K562 (cell line): ENCODE results near the gene RCC2. TPM values are rescaled to one million over a fixed set of nuclear protein-coding genes. Genes with fewer than 3 reads are reported as not detected.

Source experiments
- C11orf30 ChIP-seq: fragments of 450-650 bp; IDR thresholded peaks from 2 replicates; pipeline ENCODE4 v1.6.1; 2016; ENCODE audit warnings: low read depth, mild to moderate bottlenecking
- COPS2 ChIP-seq: fragments of 450-650 bp; conservative IDR thresholded peaks from 2 replicates; pipeline ENCODE4 v1.6.1; 2016; ENCODE audit warnings: mild to moderate bottlenecking, moderate library complexity
- ELF1 ChIP-seq: fragments of 200-800 bp; sonication (Bioruptor generic); IDR thresholded peaks from 2 replicates; pipeline ENCODE4 v1.6.1; 2016; ENCODE audit warnings: missing genetic modification characterization, missing compliant biosample characterization
- HEY1 ChIP-seq: fragments of 250-450 bp; sonication (Bioruptor Pico); IDR thresholded peaks from 2 replicates; pipeline ENCODE4 v1.5.0; 2020; ENCODE audit warnings: mild to moderate bottlenecking, moderate library complexity, borderline replicate concordance
- HNRNPLL ChIP-seq: fragments of 200-400 bp; formaldehyde crosslinking; IDR thresholded peaks from 2 replicates; pipeline ENCODE4 v1.6.1; 2017; ENCODE audit warnings: low read length, low read depth, mild to moderate bottlenecking; ENCODE audit not compliant: poor library complexity, severe bottlenecking
- HNRNPUL1 ChIP-seq: fragments of 200-400 bp; formaldehyde crosslinking; IDR thresholded peaks from 2 replicates; pipeline ENCODE4 v1.6.1; 2017; ENCODE audit warnings: low read length
- JUN ChIP-seq, 2 experiments: sonication (generic) in 1 of 2; formaldehyde crosslinking in 1 of 2; IDR thresholded peaks; 2 replicates each; pipeline versions ENCODE4 v1.6.1 to v1.8.0; 2012 to 2022; ENCODE audit warnings: borderline replicate concordance in 2 of 2, mild to moderate bottlenecking in 2 of 2, improper control_type of control experiment in 1 of 2, low read depth in 1 of 2, low read length in 1 of 2, missing genetic modification reagents in 1 of 2
- NCOA1 ChIP-seq: fragments of 450-650 bp; IDR thresholded peaks from 2 replicates; pipeline ENCODE4 v1.6.1; 2016; ENCODE audit warnings: low read depth
- SMAD2 ChIP-seq: fragments of 150-350 bp; IDR thresholded peaks from 2 replicates; pipeline ENCODE4 v1.6.1; 2014; ENCODE audit warnings: low read depth, mild to moderate bottlenecking, low read length
- SNRNP70 ChIP-seq: fragments of 200-400 bp; formaldehyde crosslinking; optimal IDR thresholded peaks from 2 replicates; pipeline ENCODE3; 2017; ENCODE audit warnings: low read depth, low read length
- SRSF7 ChIP-seq: fragments of 200-400 bp; formaldehyde crosslinking; optimal IDR thresholded peaks from 2 replicates; pipeline ENCODE3; 2017; ENCODE audit warnings: mild to moderate bottlenecking, low read depth, low read length
- polyA plus RNA-seq, 8 experiments: library from polyadenylated mRNA; depleted of rRNA in 4 of 8; stranded (reverse) in 5 of 8; unstranded in 3 of 8; fragments of >200 nt; fragmentation: Nextera tagmentation in 2 of 8; fragmentation: Illumina TruSeq in 1 of 8; extraction: Ambion mirVana in 2 of 8; extraction: Trizol in 1 of 8; gene quantifications; 2 replicates each; pipeline versions ENCODE4 v1.2.1 to v1.2.3, GENCODE V29; 2011 to 2014; ENCODE audit warnings: inconsistent platforms in 1 of 8, missing spikeins in 1 of 8
- total RNA-seq, 7 experiments: library from RNA; depleted of rRNA in 6 of 7; stranded (reverse); fragments of >200 nt in 6 of 7; fragmentation: Illumina TruSeq in 2 of 7; extraction: Trizol in 2 of 7; gene quantifications; 2 replicates each; pipeline versions ENCODE4 v1.2.1 to v1.2.3, GENCODE V29; 2011 to 2021; ENCODE audit warnings: low replicate concordance in 1 of 7
- TF ChIP-seq, protein P1 (sequence below): sonication (generic); formaldehyde crosslinking; IDR thresholded peaks from 2 replicates; pipeline ENCODE4 v1.8.0; 2022; ENCODE audit warnings: mild to moderate bottlenecking, missing genetic modification reagents
- TF ChIP-seq, protein P2 (sequence below): fragments of 200-800 bp; sonication (Bioruptor generic); IDR thresholded peaks from 2 replicates; pipeline ENCODE4 v1.6.1; 2016; ENCODE audit warnings: missing genetic modification characterization, missing compliant biosample characterization
- TF ChIP-seq, protein P3 (sequence below): sonication (generic); formaldehyde crosslinking; IDR thresholded peaks from 2 replicates; pipeline ENCODE4 v1.9.0; 2022; ENCODE audit warnings: mild to moderate bottlenecking, missing genetic modification reagents
- TF ChIP-seq, protein P4 (sequence below): fragments of 250-450 bp; sonication (Bioruptor Pico); IDR thresholded peaks from 2 replicates; pipeline ENCODE4 v1.8.0; 2021; ENCODE audit warnings: mild to moderate bottlenecking, moderate library complexity

RCC2 gene
- total and polyA plus RNA-seq, 9 of the 15 experiments (the other 6 are each of a cell fraction or from before 2014, with no cell fraction given), result 31.8 to 292 (median 116) TPM

DNA sequence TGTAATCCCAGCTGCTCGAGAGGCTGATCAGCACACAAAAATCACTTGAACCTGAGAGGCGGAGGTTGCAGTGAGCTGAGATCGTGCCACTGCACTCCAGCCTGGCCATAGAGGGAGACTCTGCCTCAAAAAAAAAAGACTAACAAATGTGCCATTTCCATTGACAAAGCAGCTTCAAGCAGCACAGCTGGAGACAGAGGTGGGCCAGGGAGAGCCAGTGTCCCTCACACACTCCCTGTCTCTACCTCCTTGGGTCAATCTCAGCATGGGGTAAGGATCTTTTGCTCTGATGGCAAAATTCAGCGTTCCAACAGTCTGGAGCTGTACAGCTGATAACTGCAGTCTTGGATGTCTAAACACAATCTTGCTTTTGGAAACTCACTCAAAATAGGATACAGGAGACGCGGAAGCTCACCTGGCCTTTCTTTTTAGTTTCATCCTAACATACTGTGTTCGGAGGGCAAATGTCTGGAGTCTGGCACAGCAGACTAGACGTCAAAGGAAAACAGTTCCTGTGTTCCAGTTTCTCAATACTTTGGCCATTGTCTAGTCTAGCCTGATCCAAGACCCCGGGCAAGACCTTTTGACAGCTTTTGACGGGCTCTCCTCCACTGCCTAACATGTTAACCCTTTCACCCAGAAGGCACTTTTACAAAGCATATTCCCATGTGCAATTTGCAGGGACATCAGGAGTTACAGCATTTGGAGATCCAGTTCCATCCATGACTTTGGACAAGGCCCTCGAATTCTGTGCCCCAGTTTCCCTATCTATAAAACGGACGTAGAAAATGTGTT lies 2.9 kb downstream of the RCC2 start (continued):
- TF ChIP-seq, protein P1, sequence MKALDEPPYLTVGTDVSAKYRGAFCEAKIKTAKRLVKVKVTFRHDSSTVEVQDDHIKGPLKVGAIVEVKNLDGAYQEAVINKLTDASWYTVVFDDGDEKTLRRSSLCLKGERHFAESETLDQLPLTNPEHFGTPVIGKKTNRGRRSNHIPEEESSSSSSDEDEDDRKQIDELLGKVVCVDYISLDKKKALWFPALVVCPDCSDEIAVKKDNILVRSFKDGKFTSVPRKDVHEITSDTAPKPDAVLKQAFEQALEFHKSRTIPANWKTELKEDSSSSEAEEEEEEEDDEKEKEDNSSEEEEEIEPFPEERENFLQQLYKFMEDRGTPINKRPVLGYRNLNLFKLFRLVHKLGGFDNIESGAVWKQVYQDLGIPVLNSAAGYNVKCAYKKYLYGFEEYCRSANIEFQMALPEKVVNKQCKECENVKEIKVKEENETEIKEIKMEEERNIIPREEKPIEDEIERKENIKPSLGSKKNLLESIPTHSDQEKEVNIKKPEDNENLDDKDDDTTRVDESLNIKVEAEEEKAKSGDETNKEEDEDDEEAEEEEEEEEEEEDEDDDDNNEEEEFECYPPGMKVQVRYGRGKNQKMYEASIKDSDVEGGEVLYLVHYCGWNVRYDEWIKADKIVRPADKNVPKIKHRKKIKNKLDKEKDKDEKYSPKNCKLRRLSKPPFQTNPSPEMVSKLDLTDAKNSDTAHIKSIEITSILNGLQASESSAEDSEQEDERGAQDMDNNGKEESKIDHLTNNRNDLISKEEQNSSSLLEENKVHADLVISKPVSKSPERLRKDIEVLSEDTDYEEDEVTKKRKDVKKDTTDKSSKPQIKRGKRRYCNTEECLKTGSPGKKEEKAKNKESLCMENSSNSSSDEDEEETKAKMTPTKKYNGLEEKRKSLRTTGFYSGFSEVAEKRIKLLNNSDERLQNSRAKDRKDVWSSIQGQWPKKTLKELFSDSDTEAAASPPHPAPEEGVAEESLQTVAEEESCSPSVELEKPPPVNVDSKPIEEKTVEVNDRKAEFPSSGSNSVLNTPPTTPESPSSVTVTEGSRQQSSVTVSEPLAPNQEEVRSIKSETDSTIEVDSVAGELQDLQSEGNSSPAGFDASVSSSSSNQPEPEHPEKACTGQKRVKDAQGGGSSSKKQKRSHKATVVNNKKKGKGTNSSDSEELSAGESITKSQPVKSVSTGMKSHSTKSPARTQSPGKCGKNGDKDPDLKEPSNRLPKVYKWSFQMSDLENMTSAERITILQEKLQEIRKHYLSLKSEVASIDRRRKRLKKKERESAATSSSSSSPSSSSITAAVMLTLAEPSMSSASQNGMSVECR (CRISPR knock-in tag), result peak; percentile 41; the same call in 1 of the 2 replicates
- TF ChIP-seq SMAD2 (no peak), NCOA1 (no peak), COPS2 (no peak), SRSF7 (no peak), HEY1 (CRISPR knock-in tag) (no peak), ELF1 (tag) (no peak), JUN (IDR thresholded peaks at IDR 0.05; ENCODE audit: borderline replicate concordance, low read depth, low read length) (no peak), JUN (CRISPR knock-in tag; IDR thresholded peaks at IDR 0.05; ENCODE audit: borderline replicate concordance) (peak; percentile 41; the same call in 1 of the 2 replicates), C11orf30 (no peak), HNRNPUL1 (0 out of 2 replicates have a peak, but pooled peaks have one; percentile 68), HNRNPLL (no peak), SNRNP70 (no peak)
- TF ChIP-seq, protein P2, sequence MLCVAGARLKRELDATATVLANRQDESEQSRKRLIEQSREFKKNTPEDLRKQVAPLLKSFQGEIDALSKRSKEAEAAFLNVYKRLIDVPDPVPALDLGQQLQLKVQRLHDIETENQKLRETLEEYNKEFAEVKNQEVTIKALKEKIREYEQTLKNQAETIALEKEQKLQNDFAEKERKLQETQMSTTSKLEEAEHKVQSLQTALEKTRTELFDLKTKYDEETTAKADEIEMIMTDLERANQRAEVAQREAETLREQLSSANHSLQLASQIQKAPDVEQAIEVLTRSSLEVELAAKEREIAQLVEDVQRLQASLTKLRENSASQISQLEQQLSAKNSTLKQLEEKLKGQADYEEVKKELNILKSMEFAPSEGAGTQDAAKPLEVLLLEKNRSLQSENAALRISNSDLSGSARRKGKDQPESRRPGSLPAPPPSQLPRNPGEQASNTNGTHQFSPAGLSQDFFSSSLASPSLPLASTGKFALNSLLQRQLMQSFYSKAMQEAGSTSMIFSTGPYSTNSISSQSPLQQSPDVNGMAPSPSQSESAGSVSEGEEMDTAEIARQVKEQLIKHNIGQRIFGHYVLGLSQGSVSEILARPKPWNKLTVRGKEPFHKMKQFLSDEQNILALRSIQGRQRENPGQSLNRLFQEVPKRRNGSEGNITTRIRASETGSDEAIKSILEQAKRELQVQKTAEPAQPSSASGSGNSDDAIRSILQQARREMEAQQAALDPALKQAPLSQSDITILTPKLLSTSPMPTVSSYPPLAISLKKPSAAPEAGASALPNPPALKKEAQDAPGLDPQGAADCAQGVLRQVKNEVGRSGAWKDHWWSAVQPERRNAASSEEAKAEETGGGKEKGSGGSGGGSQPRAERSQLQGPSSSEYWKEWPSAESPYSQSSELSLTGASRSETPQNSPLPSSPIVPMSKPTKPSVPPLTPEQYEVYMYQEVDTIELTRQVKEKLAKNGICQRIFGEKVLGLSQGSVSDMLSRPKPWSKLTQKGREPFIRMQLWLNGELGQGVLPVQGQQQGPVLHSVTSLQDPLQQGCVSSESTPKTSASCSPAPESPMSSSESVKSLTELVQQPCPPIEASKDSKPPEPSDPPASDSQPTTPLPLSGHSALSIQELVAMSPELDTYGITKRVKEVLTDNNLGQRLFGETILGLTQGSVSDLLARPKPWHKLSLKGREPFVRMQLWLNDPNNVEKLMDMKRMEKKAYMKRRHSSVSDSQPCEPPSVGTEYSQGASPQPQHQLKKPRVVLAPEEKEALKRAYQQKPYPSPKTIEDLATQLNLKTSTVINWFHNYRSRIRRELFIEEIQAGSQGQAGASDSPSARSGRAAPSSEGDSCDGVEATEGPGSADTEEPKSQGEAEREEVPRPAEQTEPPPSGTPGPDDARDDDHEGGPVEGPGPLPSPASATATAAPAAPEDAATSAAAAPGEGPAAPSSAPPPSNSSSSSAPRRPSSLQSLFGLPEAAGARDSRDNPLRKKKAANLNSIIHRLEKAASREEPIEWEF (CRISPR knock-in tag), result no peak
- TF ChIP-seq, protein P3, sequence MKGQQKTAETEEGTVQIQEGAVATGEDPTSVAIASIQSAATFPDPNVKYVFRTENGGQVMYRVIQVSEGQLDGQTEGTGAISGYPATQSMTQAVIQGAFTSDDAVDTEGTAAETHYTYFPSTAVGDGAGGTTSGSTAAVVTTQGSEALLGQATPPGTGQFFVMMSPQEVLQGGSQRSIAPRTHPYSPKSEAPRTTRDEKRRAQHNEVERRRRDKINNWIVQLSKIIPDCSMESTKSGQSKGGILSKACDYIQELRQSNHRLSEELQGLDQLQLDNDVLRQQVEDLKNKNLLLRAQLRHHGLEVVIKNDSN, result 0 out of 2 replicates have a peak, but pooled peaks have one; percentile 6
- TF ChIP-seq, protein P4, sequence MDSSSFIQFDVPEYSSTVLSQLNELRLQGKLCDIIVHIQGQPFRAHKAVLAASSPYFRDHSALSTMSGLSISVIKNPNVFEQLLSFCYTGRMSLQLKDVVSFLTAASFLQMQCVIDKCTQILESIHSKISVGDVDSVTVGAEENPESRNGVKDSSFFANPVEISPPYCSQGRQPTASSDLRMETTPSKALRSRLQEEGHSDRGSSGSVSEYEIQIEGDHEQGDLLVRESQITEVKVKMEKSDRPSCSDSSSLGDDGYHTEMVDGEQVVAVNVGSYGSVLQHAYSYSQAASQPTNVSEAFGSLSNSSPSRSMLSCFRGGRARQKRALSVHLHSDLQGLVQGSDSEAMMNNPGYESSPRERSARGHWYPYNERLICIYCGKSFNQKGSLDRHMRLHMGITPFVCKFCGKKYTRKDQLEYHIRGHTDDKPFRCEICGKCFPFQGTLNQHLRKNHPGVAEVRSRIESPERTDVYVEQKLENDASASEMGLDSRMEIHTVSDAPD, result no peak
